Skeletal muscle tissue (tissue), 4 donors: ENCODE results near the gene SELENOF. TPM values are rescaled to one million over a fixed set of nuclear protein-coding genes. Genes with fewer than 3 reads are reported as not detected.
A peak's percentile ranks its signal among the peaks of the same experiment; 100 is the strongest.

ENCODE experiments used
- H3K27ac ChIP-seq: one replicate; pipeline ENCODE4 v1.7.0; 2013; ENCODE audit warnings: mild to moderate bottlenecking, low read depth, low read length, inconsistent platforms
- H3K27me3 ChIP-seq, 3 donors: one replicate each; pipeline ENCODE4 v1.7.0; 2013; ENCODE audit warnings: low read length in 3 of 3; ENCODE audit not compliant: control insufficient read depth in 3 of 3, insufficient read depth in 3 of 3
- H3K36me3 ChIP-seq, 3 donors: one replicate each; pipeline ENCODE4 v1.7.0; 2013; ENCODE audit warnings: low read length in 3 of 3; ENCODE audit not compliant: control insufficient read depth in 3 of 3, insufficient read depth in 3 of 3
- H3K4me1 ChIP-seq, 3 donors: one replicate each; pipeline ENCODE4 v1.7.0; 2013; ENCODE audit warnings: low read length in 3 of 3, mild to moderate bottlenecking in 3 of 3; ENCODE audit not compliant: control insufficient read depth in 3 of 3, insufficient read depth in 3 of 3
- H3K4me3 ChIP-seq, 3 donors: one replicate each; pipeline ENCODE4 v1.7.0; 2013; ENCODE audit warnings: low read length in 3 of 3
- H3K9ac ChIP-seq, 3 donors: one replicate each; pipeline ENCODE4 v1.7.0; 2013; ENCODE audit warnings: low read length in 3 of 3, mild to moderate bottlenecking in 3 of 3, moderate library complexity in 2 of 3, low read depth in 1 of 3
- H3K9me3 ChIP-seq, 3 donors: one replicate each; pipeline ENCODE4 v1.7.0; 2013; ENCODE audit warnings: low read length in 3 of 3; ENCODE audit not compliant: control insufficient read depth in 3 of 3
- total RNA-seq: library from RNA; depleted of rRNA; stranded (reverse); fragments of >200 nt; gene quantifications from one replicate; pipeline ENCODE4 v1.2.3, GENCODE V29; 2014
- donor health status: Osteomylitis.

The SELENOF gene
- 101 TPM for total RNA-seq

DNA sequence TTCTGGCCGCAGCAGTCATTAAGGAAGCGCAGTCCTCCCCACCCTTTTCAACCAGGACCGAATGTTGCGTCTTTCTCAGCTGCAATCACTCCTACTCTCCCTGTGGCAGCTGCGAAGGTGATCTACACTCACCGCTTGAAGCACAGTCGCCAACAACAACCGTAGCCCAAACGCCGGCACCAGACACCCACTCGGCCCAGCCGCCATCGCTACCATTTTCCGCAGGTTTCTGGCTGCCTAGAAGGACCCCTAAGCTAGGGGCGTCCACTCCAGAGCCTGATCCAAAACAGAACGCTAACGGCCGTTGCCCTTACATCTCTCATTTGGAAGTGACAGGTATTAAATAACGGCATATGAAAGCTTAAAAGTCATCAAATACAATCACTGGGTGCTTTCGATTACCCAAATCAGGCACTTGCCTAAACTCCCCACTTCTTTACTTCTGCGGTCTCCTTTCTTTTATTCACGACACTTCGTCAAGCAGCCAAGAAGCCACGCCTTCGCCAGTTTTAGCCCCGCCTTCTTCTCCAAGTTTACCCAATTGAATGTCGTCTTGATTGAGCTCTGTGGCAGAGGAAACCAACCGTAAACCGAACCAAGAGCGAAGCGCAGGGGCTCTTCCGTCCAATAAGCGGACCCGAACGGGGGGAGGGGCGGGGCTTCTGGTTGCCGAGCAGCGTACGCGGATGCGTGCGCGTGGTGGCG, at the start of gene SELENOF:
SELENOF (minus strand) TSS at position 231 of the 705 bp plus-strand sequence; CDS start at position 216, 15 bp downstream.
- peaks cover 8 to 32% (median 19%) of the 10 kb centered on the region in 3 donors for H3K4me1 ChIP-seq
- H3K27ac ChIP-seq, result peak within 1 kb of the TSS; percentile 95
- H3K9me3 ChIP-seq, result no peaks in the 10 kb centered on the region
- peak within 1 kb of the TSS; percentile 90 to 98 (median 96) for H3K9ac ChIP-seq
- H3K36me3 ChIP-seq, result peaks cover 0 to 3% (median 0%) of the 10 kb centered on the region in 3 donors
- H3K4me3 ChIP-seq, result peak within 1 kb of the TSS; percentile 93 to 100 (median 97)
- H3K27me3 ChIP-seq, result no peaks in the 10 kb centered on the region

DNA sequence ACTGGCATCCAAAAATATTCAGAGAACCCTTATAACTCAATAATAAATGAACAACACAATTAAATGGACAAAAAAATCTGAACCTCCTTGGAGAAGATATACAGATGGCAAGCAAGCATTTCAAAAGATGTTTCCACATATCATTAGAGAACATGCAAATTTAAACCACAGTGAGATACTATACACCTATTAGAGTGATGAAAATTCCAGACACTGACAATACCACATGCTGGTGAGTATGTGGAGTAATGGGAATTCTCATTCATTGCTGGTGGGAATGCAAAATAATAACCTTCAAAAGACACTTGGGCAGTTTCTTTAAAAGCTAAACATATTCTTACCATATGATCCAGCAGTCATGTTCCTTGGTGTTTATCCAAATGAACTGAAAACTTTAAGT, 46.6 kb upstream of the SELENOF start:
- Histone ChIP-seq H3K36me3 (no peaks in the 10 kb centered on the region), H3K4me1 (no peaks in the 10 kb centered on the region), H3K4me3 (no peak overlapping the region), H3K27me3 (no peaks in the 10 kb centered on the region), H3K9ac (no peak overlapping the region), H3K27ac (no peak overlapping the region), H3K9me3 (no peaks in the 10 kb centered on the region)

GRCh38 chr1:86957221-86957620, 43.3 kb upstream of the SELENOF start:
- Histone ChIP-seq H3K27ac (no peak overlapping the region), H3K4me1 (no peaks in the 10 kb centered on the region), H3K9ac (no peak overlapping the region), H3K9me3 (no peaks in the 10 kb centered on the region), H3K4me3 (no peak overlapping the region), H3K36me3 (no peaks in the 10 kb centered on the region), H3K27me3 (no peaks in the 10 kb centered on the region)

DNA sequence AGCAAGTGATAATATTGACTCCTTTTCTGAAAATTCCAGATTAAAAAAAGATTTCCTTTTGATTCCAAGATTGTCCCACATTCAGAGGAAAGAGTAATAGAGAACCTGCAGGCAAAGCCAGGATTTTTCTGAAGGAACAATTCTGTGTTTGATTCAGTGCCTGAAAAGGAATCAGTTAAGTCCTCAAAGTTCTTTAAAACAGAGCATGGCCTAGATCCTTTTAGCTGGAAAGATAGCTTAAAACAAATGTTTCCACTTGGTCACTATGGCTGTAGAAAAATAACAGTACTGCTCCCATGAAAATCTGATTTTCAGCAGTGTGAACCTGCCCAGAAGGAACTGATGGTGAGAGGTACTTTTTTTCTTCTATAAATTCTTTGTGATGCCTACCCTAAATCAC, 42.3 kb upstream of the SELENOF start:
- Histone ChIP-seq H3K9me3 (no peaks in the 10 kb centered on the region), H3K4me1 (no peaks in the 10 kb centered on the region), H3K9ac (no peak overlapping the region), H3K27ac (no peak overlapping the region), H3K27me3 (no peaks in the 10 kb centered on the region), H3K36me3 (no peaks in the 10 kb centered on the region), H3K4me3 (no peak overlapping the region)

- H3K4me3 ChIP-seq, result no peak overlapping the region
- no peaks in the 10 kb centered on the region for H3K27me3 ChIP-seq
- H3K27ac ChIP-seq, result no peak overlapping the region
- H3K36me3 ChIP-seq, result no peaks in the 10 kb centered on the region
- H3K4me1 ChIP-seq, result no peaks in the 10 kb centered on the region
- no peak overlapping the region for H3K9ac ChIP-seq
- H3K9me3 ChIP-seq, result no peaks in the 10 kb centered on the region
Observed at GRCh38 chr1:86955678-86956077, 41.8 kb upstream of the SELENOF start.

DNA sequence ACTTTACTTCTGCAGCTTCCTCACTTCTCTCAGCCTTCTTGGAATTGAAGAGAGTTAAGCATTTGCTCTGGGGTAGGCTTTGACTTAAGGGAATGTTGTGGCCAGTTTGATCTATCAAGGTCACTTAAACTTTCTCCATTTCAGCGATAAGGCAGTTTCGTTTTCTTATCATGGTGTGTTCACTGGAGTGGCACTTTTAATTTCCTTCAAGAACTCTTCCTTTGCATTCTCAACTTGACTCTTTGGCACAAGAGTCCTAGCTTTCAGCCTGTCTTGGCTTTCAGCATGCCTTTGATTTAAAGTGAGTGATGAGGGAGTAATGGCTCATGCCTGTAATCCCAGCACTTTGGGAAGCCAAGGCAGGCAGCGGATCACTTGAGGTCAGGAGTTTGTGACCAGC, 39.2 kb upstream of the SELENOF start:
- no peaks in the 10 kb centered on the region for H3K9me3 ChIP-seq
- no peaks in the 10 kb centered on the region for H3K4me1 ChIP-seq
- no peaks in the 10 kb centered on the region for H3K36me3 ChIP-seq
- H3K9ac ChIP-seq, result no peak overlapping the region
- no peak overlapping the region for H3K27ac ChIP-seq
- no peaks in the 10 kb centered on the region for H3K27me3 ChIP-seq
- H3K4me3 ChIP-seq, result peak overlapping the region in 2 of 3 donors; percentile 31 to 45

DNA sequence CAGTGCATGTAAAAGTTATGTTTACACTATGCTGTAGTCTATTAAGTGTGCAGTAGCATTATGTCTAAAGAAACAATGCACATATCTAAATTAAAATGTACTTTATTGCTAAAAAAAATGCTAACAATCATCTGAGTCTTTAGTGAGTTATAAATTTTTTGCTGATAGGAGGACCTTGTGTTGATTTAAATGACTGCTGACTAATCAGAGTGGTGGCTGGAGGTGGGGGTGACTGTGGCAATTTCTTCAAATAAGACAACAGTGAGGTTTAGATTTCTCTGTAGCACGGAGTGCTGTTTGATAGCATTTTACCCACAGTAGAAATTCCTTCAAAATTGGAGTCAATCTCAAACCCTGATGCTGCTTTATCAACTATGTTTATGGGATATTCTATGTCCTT, 37.5 kb upstream of the SELENOF start:
- Histone ChIP-seq H3K27me3 (no peaks in the 10 kb centered on the region), H3K4me1 (no peaks in the 10 kb centered on the region), H3K36me3 (no peaks in the 10 kb centered on the region), H3K9ac (no peak overlapping the region), H3K9me3 (no peaks in the 10 kb centered on the region), H3K27ac (no peak overlapping the region), H3K4me3 (no peak overlapping the region)

- no peak overlapping the region for H3K4me3 ChIP-seq
- no peaks in the 10 kb centered on the region for H3K36me3 ChIP-seq
- no peak overlapping the region for H3K27ac ChIP-seq
- no peak overlapping the region for H3K9ac ChIP-seq
- no peaks in the 10 kb centered on the region for H3K4me1 ChIP-seq
- H3K27me3 ChIP-seq, result no peaks in the 10 kb centered on the region
- no peaks in the 10 kb centered on the region for H3K9me3 ChIP-seq
Observed at GRCh38 chr1:86950712-86951419, 36.9 kb upstream of the SELENOF start.

DNA sequence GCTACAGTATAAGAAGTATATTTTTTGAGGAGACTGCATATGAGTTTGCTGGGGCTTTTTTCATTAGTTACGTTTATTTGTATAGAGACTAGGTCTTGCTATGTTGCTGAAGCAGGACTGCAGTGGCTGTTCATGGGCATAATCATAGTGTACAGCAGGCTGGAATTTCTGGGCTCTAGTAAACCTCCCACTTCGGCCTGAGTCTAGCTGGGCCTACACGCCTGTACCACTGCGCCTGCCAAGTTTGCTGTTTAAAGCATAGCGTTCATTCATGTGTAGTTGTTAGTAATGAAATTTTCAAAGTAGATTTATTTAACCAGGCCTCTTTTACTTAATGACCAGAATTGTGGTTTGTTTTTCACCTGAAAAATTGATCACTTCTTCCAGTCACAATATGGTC, 34.3 kb upstream of the SELENOF start:
- Histone ChIP-seq H3K27ac (no peak overlapping the region), H3K4me3 (no peak overlapping the region), H3K9me3 (no peaks in the 10 kb centered on the region), H3K27me3 (no peaks in the 10 kb centered on the region), H3K4me1 (no peaks in the 10 kb centered on the region), H3K9ac (no peak overlapping the region), H3K36me3 (no peaks in the 10 kb centered on the region)

GRCh38 chr1:86942743-86943142, 28.8 kb upstream of the SELENOF start:
- Histone ChIP-seq H3K9ac (no peak overlapping the region), H3K36me3 (no peaks in the 10 kb centered on the region), H3K9me3 (no peaks in the 10 kb centered on the region), H3K4me1 (no peaks in the 10 kb centered on the region), H3K27ac (no peak overlapping the region), H3K27me3 (no peaks in the 10 kb centered on the region), H3K4me3 (no peak overlapping the region)
